ENCODE measurements around the gene VAMP2.

Gene VAMP2

GRCh38 chr17:8141741-8142140 lies 21.0 kb downstream of the VAMP2 start:
- DNase-seq = no peak

GRCh38 chr17:8141045-8141444 lies 21.7 kb downstream of the VAMP2 start:
- no peak for DNase-seq

GRCh38 chr17:8140065-8141029 lies 22.4 kb downstream of the VAMP2 start:
- no peak for DNase-seq

- DNase-seq = peak; percentile 97
These were observed 23.9 kb downstream of the VAMP2 start for GRCh38 chr17:8138672-8139371.

GRCh38 chr17:8138374-8138671 lies 24.4 kb downstream of the VAMP2 start:
- no peak for DNase-seq

- no peak for DNase-seq
These were observed 24.9 kb downstream of the VAMP2 start for GRCh38 chr17:8137645-8138373.

- DNase-seq = no peak
These were observed 28.8 kb downstream of the VAMP2 start for GRCh38 chr17:8133941-8134340.

GRCh38 chr17:8133399-8133798 lies 29.3 kb downstream of the VAMP2 start:
- DNase-seq = no peak

GRCh38 chr17:8131844-8132441 lies 30.8 kb downstream of the VAMP2 start:
- DNase-seq = no peak

- no peak for DNase-seq
These were observed 34.5 kb downstream of the VAMP2 start for GRCh38 chr17:8128125-8128784.

- peak; percentile 87 for DNase-seq
These were observed 36.2 kb downstream of the VAMP2 start for GRCh38 chr17:8126491-8127066.

- DNase-seq = peak; percentile 43
These were observed 36.7 kb downstream of the VAMP2 start for GRCh38 chr17:8125947-8126490.

- peak; percentile 61 for DNase-seq
These were observed 37.4 kb downstream of the VAMP2 start for GRCh38 chr17:8125154-8125946.

GRCh38 chr17:8124350-8125153 lies 38.2 kb downstream of the VAMP2 start:
- DNase-seq = no peak

GRCh38 chr17:8123695-8124349 lies 38.9 kb downstream of the VAMP2 start, which contains the start of gene HES7:
TSS of gene HES7 (minus strand) at chr17:8124106. CDS start at chr17:8124084, 22 bp downstream.
- no peak for DNase-seq

GRCh38 chr17:8122924-8123694 lies 39.6 kb downstream of the VAMP2 start:
- DNase-seq = no peak

- no peak for DNase-seq
These were observed 40.3 kb downstream of the VAMP2 start for GRCh38 chr17:8122422-8122923.

GRCh38 chr17:8121681-8122421 lies 40.9 kb downstream of the VAMP2 start:
- peak; percentile 69 for DNase-seq

Measured in NCI-H510A treated with DMSO at 0.1 percent for 48 hours (cell line).